Brain microvascular endothelial cell (primary cell): ENCODE data around the gene PIANP.

Source experiments
- DNase-seq: peaks from one replicate; pipeline ENCODE4 v3.0.0-alpha.2; 2020
- H3K27ac ChIP-seq: fragments of 250-450 bp; sonication (Bioruptor Pico); 2 replicates; pipeline ENCODE4 v1.5.1; 2020; ENCODE audit warnings: mild to moderate bottlenecking, moderate library complexity
- H3K27me3 ChIP-seq: fragments of 250-450 bp; sonication (Bioruptor Pico); replicated peaks from 2 replicates; pipeline ENCODE4 v1.5.1; 2020; ENCODE audit warnings: mild to moderate bottlenecking
- H3K36me3 ChIP-seq: fragments of 250-450 bp; sonication (Bioruptor Pico); replicated peaks from 2 replicates; pipeline ENCODE4 v1.5.1; 2020; ENCODE audit warnings: mild to moderate bottlenecking
- H3K4me3 ChIP-seq: 2 replicates; pipeline ENCODE4 v1.5.1; 2011; ENCODE audit warnings: low read depth, mild to moderate bottlenecking, control low read depth, low read length, moderate library complexity
- in situ Hi-C: cut with HindIII; loops from 2 replicates; pipeline ENCODE4 v1.10.0; 2017; ENCODE audit warnings: low sequenced_read_pairs, low pct_ligation_motif_present
- TF ChIP-seq, protein P1 (sequence below): IDR thresholded peaks from 2 replicates; pipeline ENCODE4 v1.5.1; 2011; ENCODE audit warnings: low read depth, mild to moderate bottlenecking, moderate library complexity, low read length, control low read depth, inconsistent platforms; ENCODE audit errors: missing control alignments

Gene PIANP

GRCh38 chr12:6664902-6665301 lies 35.7 kb downstream of the PIANP start:
- H3K36me3 ChIP-seq: peaks cover 27% of the 10 kb centered on the region
- DNase-seq: no peak
- in situ Hi-C loops: no loop called here
- H3K4me3 ChIP-seq: no peak overlapping the region
- TF ChIP-seq, protein P1, sequence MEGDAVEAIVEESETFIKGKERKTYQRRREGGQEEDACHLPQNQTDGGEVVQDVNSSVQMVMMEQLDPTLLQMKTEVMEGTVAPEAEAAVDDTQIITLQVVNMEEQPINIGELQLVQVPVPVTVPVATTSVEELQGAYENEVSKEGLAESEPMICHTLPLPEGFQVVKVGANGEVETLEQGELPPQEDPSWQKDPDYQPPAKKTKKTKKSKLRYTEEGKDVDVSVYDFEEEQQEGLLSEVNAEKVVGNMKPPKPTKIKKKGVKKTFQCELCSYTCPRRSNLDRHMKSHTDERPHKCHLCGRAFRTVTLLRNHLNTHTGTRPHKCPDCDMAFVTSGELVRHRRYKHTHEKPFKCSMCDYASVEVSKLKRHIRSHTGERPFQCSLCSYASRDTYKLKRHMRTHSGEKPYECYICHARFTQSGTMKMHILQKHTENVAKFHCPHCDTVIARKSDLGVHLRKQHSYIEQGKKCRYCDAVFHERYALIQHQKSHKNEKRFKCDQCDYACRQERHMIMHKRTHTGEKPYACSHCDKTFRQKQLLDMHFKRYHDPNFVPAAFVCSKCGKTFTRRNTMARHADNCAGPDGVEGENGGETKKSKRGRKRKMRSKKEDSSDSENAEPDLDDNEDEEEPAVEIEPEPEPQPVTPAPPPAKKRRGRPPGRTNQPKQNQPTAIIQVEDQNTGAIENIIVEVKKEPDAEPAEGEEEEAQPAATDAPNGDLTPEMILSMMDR: no peak
- no peak overlapping the region for H3K27ac ChIP-seq
- no peaks in the 10 kb centered on the region for H3K27me3 ChIP-seq

- peak; percentile 99 for DNase-seq
- Histone ChIP-seq H3K4me3 (peak within 1 kb of the TSS; percentile 75), H3K36me3 (peaks cover 12% of the 10 kb centered on the region), H3K27me3 (no peaks in the 10 kb centered on the region), H3K27ac (peak within 1 kb of the TSS; percentile 72)
- TF ChIP-seq, protein P1: no peak
- in situ Hi-C loops: no loop called here
Measured at GRCh38 chr12:6662906-6663742, 37.5 kb downstream of the PIANP start, which contains the start of gene ING4. ING4 (minus strand) TSS chr12:6663119; CDS start chr12:6663101, 18 bp downstream.

DNA sequence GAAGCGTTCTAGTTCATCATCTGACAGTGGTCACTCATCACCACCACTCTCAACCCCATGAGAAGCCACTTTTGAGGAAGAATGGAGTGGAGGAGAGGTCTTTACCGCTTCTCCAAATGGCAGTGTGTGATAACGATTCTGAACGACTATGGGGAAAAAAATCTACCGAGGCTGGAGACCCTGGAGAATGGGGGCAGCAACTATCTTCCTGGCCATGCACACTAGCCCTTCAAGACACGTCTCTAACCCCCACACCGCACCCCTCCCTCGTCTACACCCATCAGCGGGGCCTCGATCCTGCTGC lies 38.1 kb downstream of the PIANP start:
- Histone ChIP-seq H3K27me3 (no peaks in the 10 kb centered on the region), H3K4me3 (peak overlapping the region; percentile 75), H3K36me3 (peaks cover 7% of the 10 kb centered on the region), H3K27ac (peak overlapping the region; percentile 72)
- no peak for DNase-seq
- in situ Hi-C loops: no loop called here
- TF ChIP-seq, protein P1: no peak

- peaks cover 37% of the 10 kb centered on the region for H3K36me3 ChIP-seq
- in situ Hi-C loops: no loop called here
Measured at GRCh38 chr12:6653987-6654386, 46.6 kb downstream of the PIANP start.

GRCh38 chr12:6653342-6653741 lies 47.3 kb downstream of the PIANP start:
- Histone ChIP-seq H3K27ac (no peak overlapping the region), H3K36me3 (peaks cover 37% of the 10 kb centered on the region), H3K27me3 (no peaks in the 10 kb centered on the region), H3K4me3 (no peak overlapping the region)
- no peak for DNase-seq
- TF ChIP-seq, protein P1: no peak
- in situ Hi-C loops: no loop called here

More at GRCh38 chr12:6653987-6654386, 46.6 kb downstream of the PIANP start:
- H3K27ac ChIP-seq: no peak overlapping the region
- no peak overlapping the region for H3K4me3 ChIP-seq
- TF ChIP-seq, protein P1: no peak
- DNase-seq: no peak
- H3K27me3 ChIP-seq: no peaks in the 10 kb centered on the region

DNA sequence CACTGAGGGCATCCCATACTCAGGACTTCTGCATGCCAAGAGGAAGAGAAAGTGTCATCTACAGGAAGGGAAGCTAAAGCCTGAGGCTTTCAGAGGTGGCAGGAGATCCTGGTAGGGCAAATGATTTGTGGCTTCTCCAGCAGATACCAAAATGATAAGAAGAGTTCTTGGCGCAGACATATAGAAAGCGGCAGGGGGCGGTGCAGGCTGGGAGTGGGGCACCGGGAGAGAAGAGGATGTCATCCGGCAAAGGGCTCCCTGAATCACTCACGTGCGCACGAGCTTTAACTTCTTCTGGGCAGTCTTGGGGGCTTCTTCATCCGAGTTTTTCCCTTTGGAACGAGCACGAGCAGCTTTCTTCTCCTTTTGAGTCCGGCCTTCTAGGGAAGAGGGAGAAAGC lies 48.2 kb downstream of the PIANP start:
- Histone ChIP-seq H3K4me3 (no peak overlapping the region), H3K27ac (no peak overlapping the region), H3K27me3 (no peaks in the 10 kb centered on the region), H3K36me3 (peaks cover 38% of the 10 kb centered on the region)
- TF ChIP-seq, protein P1: no peak
- no peak for DNase-seq
- in situ Hi-C loops: no loop called here
